Endothelial cell of umbilical vein (primary cell): ENCODE measurements around the gene NCK2. TPM values are rescaled to one million over a fixed set of nuclear protein-coding genes. Genes with fewer than 3 reads are reported as not detected.

Experiments
- BruUV-seq: library from RNA; stranded (reverse); fragments of 400-500 nt; replicated peaks from 2 replicates; lab custom pipeline; 2021; lab: Mats Ljungman, UMichigan
- CTCF ChIA-PET: fragments of 300-600, 350-600 bp; sonication (Branson Sonifier 250); formaldehyde crosslinking; loops from one replicate; lab custom pipeline; 2021; ENCODE audit warnings: antibody characterized with exemption, inconsistent platforms; lab: Charles Lee
- POLR2A ChIA-PET: fragments of 300-600, 350-600 bp; sonication (Branson Sonifier 250); formaldehyde crosslinking; loops from one replicate; lab custom pipeline; 2021; ENCODE audit warnings: antibody characterized with exemption, inconsistent platforms; lab: Charles Lee
- DNase-seq: peaks from one replicate; pipeline ENCODE4 v3.0.0-alpha.2; 2011; ENCODE audit warnings: low read depth, low spot score
- FAIRE-seq: peaks from 2 replicates; lab custom pipeline; 2011; peaks lifted over from hg19 to GRCh38; lab: Jason Lieb, UNC
- H2AFZ ChIP-seq: 2 replicates; pipeline ENCODE4 v1.6.0; 2012; ENCODE audit warnings: low read depth, low read length, control low read depth, inconsistent platforms
- H3K27ac ChIP-seq: 2 replicates; pipeline ENCODE4 v1.5.1; 2011; ENCODE audit warnings: low read depth, mild to moderate bottlenecking, control low read depth, low read length, moderate library complexity; ENCODE audit not compliant: insufficient read depth
- H3K27me3 ChIP-seq, 2 experiments: 2 replicates each; pipeline versions ENCODE4 v1.6.0 to v1.6.1; 2011; ENCODE audit warnings: low read length in 2 of 2, mixed read lengths in 1 of 2; ENCODE audit not compliant: control insufficient read depth in 2 of 2, insufficient read depth in 2 of 2
- H3K36me3 ChIP-seq, 2 experiments: 2 replicates in 1 of 2; 3 replicates in 1 of 2; pipeline ENCODE4 v1.5.1; 2011; ENCODE audit warnings: low read length in 2 of 2, mild to moderate bottlenecking in 1 of 2, moderate library complexity in 1 of 2; ENCODE audit not compliant: control insufficient read depth in 2 of 2, insufficient read depth in 2 of 2; ENCODE audit errors: extremely low read depth in 1 of 2
- H3K4me1 ChIP-seq: 3 replicates; pipeline ENCODE4 v1.5.1; 2011; ENCODE audit warnings: mild to moderate bottlenecking, low read length; ENCODE audit not compliant: control insufficient read depth, insufficient read depth; ENCODE audit errors: extremely low read depth
- H3K4me2 ChIP-seq: 2 replicates; pipeline ENCODE4 v1.6.1; 2011; ENCODE audit warnings: low read length, control low read depth, mixed read lengths; ENCODE audit not compliant: insufficient read depth
- H3K4me3 ChIP-seq, 3 experiments: fragments of 200-600 bp in 1 of 3; sonication (generic), shearing (Covaris generic) in 1 of 3; replicated peaks in 1 of 3; 2 replicates each; pipeline ENCODE4 v1.5.1; 2011 to 2016; ENCODE audit warnings: control low read depth in 3 of 3, low read length in 3 of 3, mild to moderate bottlenecking in 2 of 3, inconsistent platforms in 1 of 3, low read depth in 1 of 3, moderate library complexity in 1 of 3; ENCODE audit not compliant: insufficient read depth in 1 of 3
- H3K79me2 ChIP-seq: 2 replicates; pipeline ENCODE4 v1.6.0; 2012; ENCODE audit warnings: low read length, inconsistent platforms; ENCODE audit not compliant: control insufficient read depth, insufficient read depth
- H3K9ac ChIP-seq: replicated peaks from 2 replicates; pipeline ENCODE3; 2011; ENCODE audit warnings: low read length, control low read depth; ENCODE audit not compliant: insufficient read depth; ENCODE audit errors: extremely low read depth
- H3K9me1 ChIP-seq: replicated peaks from 3 replicates; pipeline ENCODE4 v1.6.0; 2011; ENCODE audit warnings: mild to moderate bottlenecking, low read length; ENCODE audit not compliant: control insufficient read depth, insufficient read depth; ENCODE audit errors: extremely low read depth
- H3K9me3 ChIP-seq: replicated peaks from 2 replicates; pipeline ENCODE4 v1.5.1; 2012; ENCODE audit warnings: low read length, inconsistent platforms; ENCODE audit not compliant: control insufficient read depth, insufficient read depth
- H4K20me1 ChIP-seq: replicated peaks from 2 replicates; pipeline ENCODE3; 2011; ENCODE audit warnings: mild to moderate bottlenecking, low read length; ENCODE audit not compliant: control insufficient read depth, insufficient read depth; ENCODE audit errors: extremely low read depth
- CTCF ChIP-seq, 2 donors: IDR thresholded peaks; 1 replicate in 1 of 2; 2 replicates in 1 of 2; pipeline ENCODE4 v1.5.1; 2011; ENCODE audit warnings: low read length in 2 of 2, mild to moderate bottlenecking in 2 of 2, moderate library complexity in 2 of 2, control low read depth in 1 of 2, inconsistent platforms in 1 of 2, low read depth in 1 of 2; ENCODE audit not compliant: insufficient read depth in 1 of 2; ENCODE audit errors: extremely low read depth in 1 of 2
- FOS ChIP-seq: IDR thresholded peaks from 2 replicates; pipeline ENCODE4 v1.6.1; 2011; ENCODE audit warnings: mild to moderate bottlenecking, low read length, moderate library complexity, borderline replicate concordance; ENCODE audit not compliant: insufficient read depth
- JUN ChIP-seq: IDR thresholded peaks from 2 replicates; pipeline ENCODE4 v1.6.1; 2011; ENCODE audit warnings: borderline replicate concordance, low read depth; ENCODE audit not compliant: insufficient read length, insufficient read depth
- MAX ChIP-seq: IDR thresholded peaks from 2 replicates; pipeline ENCODE4 v1.6.1; 2011; ENCODE audit not compliant: insufficient read depth, insufficient read length
- MYC ChIP-seq: IDR thresholded peaks from one replicate; pipeline ENCODE4 v1.6.1; 2011; ENCODE audit warnings: mild to moderate bottlenecking, low read depth, low read length
- dilution Hi-C: fragments of 300-500 bp; cut with MboI; formaldehyde crosslinking; loops from one replicate; pipeline ENCODE4 v1.15.0; 2019; ENCODE audit warnings: low sequenced_read_pairs; ENCODE audit not compliant: extremely low pct_ligation_motif_present
- intact Hi-C: fragments of 100-400 bp; cut with micrococcal nuclease; formaldehyde crosslinking; loops from one replicate; pipeline ENCODE4 v1.10.0; 2022
- polyA plus RNA-seq, 4 experiments: library from polyadenylated mRNA; depleted of rRNA in 3 of 4; stranded (reverse) in 3 of 4; unstranded in 1 of 4; fragments of >200 nt; gene quantifications; 2 replicates each; pipeline versions ENCODE4 v1.2.1 to v1.2.3, GENCODE V29; 2011 to 2012; ENCODE audit warnings: missing spikeins in 1 of 4
- total RNA-seq: library from RNA; stranded (reverse); gene quantifications from 2 replicates; pipeline ENCODE4 v1.2.3, GENCODE V29; 2021

The NCK2 gene
- total and polyA plus RNA-seq, 2 donors (not counting 3 experiments of a cell fraction or from before 2014, with no cell fraction given) = 23.8 to 39.1 TPM

- dilution Hi-C loops (no loop called here), intact Hi-C loops (no loop called here)
- TF ChIP-seq MYC = no peak
- no peak for TF ChIP-seq FOS
- no peak for TF ChIP-seq MAX
- no peak for TF ChIP-seq JUN
- no peak for TF ChIP-seq CTCF (IDR thresholded peaks at IDR 0.05; ENCODE audit: extremely low read depth in 1 of 2, insufficient read depth in 1 of 2, low read depth in 1 of 2, low read length in 2 of 2)
- FAIRE-seq (no peak), DNase-seq (no peak)
- peaks cover 37% of the 10 kb centered on the region for H3K79me2 ChIP-seq
- ChIA-PET POLR2A (no interaction called here), CTCF (interaction anchor here (0.7 to 1.1 kb wide), 2 partner anchors 12 to 18 kb away, joined by 3 to 4 read pairs; no protein-coding TSS in a partner anchor)
- no peak overlapping the region for H2AFZ ChIP-seq
- BruUV-seq = no TSS peak
- no peak overlapping the region for H3K4me2 ChIP-seq
- no peaks in the 10 kb centered on the region for H3K36me3 ChIP-seq
- no peaks in the 10 kb centered on the region for H3K9me1 ChIP-seq
- no peaks in the 10 kb centered on the region for H4K20me1 ChIP-seq
- H3K27me3 ChIP-seq = no peaks in the 10 kb centered on the region
- no peak overlapping the region for H3K27ac ChIP-seq
- no peak overlapping the region for H3K9ac ChIP-seq
- no peak overlapping the region for H3K4me3 ChIP-seq
- H3K9me3 ChIP-seq = no peaks in the 10 kb centered on the region
- H3K4me1 ChIP-seq = peaks cover 2% of the 10 kb centered on the region
These were observed 31.3 kb downstream of the NCK2 start for GRCh38 chr2:105775809-105776559.
